ENCODE measurements around the gene PCDH17. TPM values are rescaled to one million over a fixed set of nuclear protein-coding genes. Genes with fewer than 3 reads are reported as not detected.

PCDH17 gene, protein sequence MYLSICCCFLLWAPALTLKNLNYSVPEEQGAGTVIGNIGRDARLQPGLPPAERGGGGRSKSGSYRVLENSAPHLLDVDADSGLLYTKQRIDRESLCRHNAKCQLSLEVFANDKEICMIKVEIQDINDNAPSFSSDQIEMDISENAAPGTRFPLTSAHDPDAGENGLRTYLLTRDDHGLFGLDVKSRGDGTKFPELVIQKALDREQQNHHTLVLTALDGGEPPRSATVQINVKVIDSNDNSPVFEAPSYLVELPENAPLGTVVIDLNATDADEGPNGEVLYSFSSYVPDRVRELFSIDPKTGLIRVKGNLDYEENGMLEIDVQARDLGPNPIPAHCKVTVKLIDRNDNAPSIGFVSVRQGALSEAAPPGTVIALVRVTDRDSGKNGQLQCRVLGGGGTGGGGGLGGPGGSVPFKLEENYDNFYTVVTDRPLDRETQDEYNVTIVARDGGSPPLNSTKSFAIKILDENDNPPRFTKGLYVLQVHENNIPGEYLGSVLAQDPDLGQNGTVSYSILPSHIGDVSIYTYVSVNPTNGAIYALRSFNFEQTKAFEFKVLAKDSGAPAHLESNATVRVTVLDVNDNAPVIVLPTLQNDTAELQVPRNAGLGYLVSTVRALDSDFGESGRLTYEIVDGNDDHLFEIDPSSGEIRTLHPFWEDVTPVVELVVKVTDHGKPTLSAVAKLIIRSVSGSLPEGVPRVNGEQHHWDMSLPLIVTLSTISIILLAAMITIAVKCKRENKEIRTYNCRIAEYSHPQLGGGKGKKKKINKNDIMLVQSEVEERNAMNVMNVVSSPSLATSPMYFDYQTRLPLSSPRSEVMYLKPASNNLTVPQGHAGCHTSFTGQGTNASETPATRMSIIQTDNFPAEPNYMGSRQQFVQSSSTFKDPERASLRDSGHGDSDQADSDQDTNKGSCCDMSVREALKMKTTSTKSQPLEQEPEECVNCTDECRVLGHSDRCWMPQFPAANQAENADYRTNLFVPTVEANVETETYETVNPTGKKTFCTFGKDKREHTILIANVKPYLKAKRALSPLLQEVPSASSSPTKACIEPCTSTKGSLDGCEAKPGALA (N-terminal part only)
- 12.1 TPM for total RNA-seq

DNA sequence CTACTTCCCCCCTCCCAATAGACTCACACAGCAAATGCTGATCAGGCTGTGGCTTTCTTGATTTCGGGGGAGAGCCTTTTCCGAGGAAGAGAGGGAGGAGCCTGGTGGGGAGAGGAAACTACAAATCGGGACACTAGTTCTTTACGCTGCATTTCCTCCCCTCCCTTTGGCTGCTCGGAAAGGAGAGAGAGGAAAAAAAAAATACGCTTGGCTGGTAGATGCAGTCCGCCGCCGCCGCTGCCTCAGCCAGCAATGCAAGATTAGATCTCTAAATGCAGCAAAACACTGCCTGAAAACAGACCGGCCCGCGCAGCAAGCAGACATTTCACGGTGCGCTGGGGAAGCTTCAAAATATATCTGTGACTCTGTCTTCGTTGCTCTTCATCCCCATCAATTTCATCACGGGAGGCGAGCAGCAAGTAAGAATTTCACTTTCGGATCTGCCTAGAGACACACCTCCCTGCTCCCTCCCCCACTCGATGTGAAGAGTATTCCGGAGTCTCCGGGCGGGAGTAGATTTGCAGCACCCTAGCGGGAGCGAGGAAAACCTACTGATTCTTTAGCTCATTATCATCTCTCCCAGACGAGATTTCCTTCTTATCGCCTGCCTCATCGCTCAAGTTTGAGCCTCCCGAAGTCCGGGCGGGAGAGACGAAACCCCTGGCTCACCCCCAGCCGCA lies at the start of gene PCDH17:
PCDH17 (plus strand) TSS at position 149 of the 680 bp plus-strand sequence. CDS start 803 bp downstream, outside the sequence.
- peak; percentile 83 for DNase-seq

DNA sequence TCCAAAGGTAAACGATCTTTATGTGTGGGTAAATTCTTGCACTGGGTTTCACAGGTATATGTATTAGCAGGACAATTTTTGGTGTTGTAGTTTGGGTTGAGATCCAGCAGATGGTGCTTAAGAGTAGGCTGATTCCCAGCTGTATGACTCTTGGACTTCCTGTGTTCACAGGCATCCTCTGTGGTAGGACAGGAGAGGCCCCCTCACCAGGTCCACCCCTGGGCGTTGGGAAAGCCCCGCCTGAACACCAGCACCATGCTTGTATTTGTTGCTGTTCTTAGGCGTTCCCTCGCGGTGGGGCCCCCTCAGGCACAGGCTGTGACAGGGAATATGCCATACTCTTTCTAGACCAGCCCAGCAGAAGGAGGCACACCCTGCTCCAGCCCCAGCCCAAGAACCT lies 49.5 kb upstream of the PCDH17 start:
- DNase-seq, result no peak

DNA sequence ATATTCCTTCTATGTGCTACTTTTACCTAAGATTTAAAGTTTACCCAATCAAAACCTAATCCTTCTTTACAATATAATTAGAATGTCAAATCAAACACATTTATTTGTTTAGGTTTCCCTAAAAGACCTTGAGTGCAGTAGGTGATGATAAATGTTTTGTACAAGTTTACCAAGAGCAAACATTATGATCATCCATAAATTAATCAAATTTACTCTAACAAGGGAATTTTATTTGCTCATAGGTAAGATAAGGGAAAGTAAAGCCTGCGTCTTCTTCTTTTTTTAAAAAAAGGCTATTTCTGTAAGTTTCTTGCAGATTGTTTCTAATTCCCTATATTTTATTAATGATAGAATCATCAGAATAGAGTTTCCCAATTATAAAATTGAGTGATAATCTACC lies 48.0 kb upstream of the PCDH17 start:
- DNase-seq, result no peak

DNA sequence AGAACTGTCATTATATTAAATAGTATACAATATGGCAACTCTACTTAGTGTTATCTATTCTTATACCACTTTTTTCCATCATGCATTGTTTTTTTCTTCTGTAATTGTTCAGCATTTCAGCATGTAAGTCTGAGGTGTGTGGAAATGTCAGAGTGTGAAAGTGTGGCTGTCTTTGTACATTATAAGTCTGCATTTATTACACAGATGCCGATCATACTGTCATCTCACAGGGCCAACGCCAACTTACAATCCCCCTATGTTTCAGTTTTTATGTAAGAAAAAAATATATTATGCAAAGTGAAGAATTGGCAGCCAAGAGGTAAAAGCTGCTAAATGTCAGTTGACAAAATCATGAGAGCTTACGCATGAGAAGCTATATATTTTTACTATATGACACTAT lies 42.9 kb upstream of the PCDH17 start:
- DNase-seq, result peak; percentile 3

DNA sequence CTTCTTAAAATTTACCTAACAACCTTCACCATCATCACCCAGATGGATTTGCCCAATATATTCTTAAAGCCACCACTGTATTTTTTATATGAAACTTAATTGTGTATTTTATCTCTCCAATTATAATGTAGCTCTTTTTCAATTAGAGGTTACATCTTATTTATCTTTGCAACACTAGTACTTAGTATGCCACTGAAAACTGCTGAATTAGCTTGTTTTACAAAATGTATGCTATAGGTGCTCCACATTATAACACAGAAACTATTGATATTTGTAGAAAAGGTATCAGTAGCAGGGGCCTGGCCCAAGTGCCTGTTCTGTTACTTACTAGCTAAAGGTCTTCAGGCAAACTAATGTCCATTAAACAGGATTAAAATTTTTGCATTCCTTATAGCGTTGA lies 35.8 kb upstream of the PCDH17 start:
- no peak for DNase-seq

DNA sequence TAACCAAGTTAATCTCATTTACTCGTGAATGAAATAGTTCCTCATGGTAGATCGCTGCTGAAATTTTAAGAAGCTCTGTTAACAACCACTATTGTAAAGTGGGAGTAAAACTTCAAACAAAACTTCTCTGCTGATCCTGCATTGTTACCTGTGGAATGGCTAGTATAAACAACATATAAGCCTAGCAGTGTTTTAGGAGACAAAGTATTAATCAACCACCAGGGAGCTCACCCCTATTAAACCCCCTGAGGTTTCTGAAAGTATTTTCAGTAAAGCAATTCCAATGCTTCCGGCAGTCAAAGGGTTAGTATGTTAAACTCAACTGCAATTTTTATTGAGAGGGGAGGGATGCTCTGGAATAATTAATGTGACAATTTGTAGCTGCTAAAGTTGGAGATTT lies 30.0 kb upstream of the PCDH17 start:
- no peak for DNase-seq

DNA sequence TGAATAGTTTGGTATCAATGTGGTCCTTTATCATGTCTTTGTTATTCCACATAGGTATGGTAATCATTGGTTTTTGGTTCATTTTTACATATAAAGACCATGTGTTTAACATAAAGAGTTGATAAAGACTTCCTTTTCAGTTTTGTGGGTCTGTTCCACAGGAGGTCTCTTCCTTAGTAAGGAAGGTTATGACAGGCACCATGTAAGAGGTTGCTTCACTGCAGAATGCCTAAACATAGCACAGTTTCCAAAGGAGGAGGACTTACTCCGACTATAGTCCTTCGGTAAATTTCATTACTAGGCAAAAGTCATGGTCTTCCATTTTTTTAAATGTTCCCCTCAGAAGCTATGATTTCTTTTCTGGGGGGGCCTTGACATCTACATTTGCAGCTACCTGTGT lies 27.1 kb upstream of the PCDH17 start:
- no peak for DNase-seq

DNA sequence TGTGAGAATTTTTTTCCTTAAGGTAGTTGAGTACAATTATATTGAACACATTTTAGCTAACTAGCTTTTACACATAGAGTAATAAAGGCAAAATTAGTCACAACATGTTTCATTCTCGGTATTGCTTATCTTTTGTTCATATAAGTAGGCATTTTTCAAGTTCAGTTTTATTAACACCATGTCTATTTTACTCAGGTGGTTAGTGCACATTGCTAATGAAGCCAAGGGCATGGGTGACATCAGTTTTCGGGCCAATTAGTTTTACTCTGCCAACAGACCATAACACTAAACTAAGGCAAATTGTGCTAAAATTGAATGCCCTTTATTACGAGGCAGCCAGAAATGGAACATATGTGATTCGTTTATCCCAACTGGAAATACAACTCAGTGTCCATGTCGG lies 19.6 kb upstream of the PCDH17 start:
- no peak for DNase-seq

DNA sequence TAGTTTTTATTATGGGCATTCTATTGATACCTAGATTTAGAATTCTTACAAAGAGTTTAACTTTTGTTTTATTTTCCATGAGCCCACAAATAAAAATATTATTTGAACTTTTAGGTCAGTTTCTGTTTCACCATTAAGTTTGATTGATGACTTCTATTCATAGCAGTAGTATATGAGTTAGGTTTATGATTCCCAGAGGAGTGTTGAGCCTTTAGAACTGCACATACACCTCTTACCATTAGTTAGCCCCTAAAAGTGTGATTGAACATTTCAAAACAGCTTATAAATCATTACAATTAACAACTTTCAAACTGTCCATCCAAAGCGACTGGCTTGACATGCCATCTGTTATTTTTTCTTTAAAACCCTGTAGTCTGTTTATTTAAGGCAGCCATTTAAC lies 19.0 kb upstream of the PCDH17 start:
- no peak for DNase-seq

DNA sequence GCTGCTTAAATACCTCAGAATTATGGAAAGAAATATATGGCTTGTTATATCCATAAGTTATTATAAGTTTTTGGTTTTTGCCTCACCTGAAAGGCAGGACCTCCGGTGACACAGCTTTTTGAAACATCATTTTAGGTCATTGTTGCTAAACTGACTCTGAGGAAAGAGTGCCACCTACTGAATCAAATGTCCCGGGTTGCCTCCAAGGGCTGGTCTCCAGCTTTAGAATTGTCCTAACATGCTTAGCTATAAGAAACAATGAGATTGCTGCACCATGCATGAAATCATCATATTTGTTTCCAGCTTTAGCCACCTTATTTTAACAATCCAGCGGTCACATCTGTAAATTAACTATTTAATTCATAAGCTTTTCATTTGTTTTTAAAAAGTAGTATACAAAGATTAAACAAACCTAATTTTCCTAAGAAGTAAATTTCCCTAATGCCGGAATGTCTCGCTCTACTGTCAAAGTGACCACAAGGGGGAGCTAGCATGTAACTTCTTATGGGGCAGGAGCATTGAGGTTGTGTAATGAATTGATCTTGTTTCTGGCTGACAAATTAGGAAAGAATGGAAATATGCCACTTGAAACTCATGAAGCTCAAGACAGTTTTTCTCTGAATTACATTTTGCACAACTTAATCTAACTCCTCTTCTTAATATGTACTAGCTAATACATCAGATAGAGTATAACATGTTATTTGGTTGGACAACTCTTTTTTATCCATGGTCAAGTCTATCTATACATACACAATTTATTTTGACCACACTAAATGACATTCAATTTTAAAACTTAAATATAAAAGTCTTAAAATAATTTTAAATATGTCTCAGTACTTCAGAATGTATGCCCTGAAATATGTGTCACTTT lies 6.7 kb upstream of the PCDH17 start:
- peak; percentile 85 for DNase-seq

DNA sequence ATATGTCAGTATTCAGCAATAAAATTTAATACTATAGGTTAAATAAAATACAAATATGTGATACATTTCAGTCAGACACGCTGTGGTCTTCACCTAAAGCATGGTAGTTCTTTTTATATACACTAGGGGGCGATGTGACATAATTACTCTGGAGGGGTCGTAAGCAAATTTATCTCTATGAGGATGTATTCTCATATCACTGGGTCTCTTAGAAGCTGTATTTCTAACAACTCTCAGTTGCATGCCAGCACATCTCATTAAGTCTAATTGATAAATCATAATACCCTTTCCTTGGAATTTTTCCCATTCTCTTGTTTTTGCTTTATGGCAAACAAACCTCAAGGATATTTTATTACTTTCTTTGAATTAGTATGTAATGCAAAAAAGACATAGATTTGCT lies 3.9 kb upstream of the PCDH17 start:
- peak; percentile 62 for DNase-seq

DNA sequence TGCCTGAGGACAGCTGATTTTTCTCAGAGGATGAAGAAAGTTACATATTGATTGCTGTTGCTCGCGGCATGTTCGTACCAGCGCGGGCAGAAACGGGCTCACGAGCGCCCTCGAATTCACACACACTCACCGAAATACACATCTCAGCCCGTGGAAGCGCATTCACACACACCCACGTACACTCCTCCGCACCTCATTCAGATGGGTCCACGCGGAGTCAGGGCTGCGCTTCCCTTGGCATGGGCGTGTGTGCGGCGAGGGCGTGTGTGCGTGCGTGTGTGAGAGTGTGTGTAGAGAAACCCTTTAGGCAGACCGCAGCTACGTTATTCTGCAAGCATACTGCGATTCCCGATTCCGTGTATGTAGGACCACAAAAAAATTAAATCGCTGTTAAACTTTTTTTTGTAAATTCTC lies 2.1 kb upstream of the PCDH17 start:
- DNase-seq, result no peak

DNA sequence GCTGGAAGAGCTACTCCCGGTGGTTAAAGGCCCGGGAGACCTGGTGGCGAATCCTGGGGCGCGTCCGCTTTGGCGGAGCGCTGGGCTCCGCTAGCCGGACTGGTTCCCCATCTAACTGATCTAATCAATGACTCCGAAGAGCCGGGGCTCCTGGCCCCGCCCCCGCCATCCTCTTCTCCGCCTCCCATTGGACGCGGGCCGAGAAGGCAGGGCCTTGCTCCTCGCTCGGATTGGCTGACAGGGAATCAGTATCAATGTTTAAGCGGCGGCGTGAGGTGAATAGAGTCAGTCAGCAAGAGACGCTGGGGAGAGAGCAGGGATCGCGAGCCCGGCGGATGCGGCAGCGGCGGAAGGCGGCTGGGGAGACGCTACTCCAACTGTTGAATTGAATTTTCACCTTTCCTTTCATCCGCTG lies 1.7 kb upstream of the PCDH17 start:
- DNase-seq, result peak; percentile 97

DNA sequence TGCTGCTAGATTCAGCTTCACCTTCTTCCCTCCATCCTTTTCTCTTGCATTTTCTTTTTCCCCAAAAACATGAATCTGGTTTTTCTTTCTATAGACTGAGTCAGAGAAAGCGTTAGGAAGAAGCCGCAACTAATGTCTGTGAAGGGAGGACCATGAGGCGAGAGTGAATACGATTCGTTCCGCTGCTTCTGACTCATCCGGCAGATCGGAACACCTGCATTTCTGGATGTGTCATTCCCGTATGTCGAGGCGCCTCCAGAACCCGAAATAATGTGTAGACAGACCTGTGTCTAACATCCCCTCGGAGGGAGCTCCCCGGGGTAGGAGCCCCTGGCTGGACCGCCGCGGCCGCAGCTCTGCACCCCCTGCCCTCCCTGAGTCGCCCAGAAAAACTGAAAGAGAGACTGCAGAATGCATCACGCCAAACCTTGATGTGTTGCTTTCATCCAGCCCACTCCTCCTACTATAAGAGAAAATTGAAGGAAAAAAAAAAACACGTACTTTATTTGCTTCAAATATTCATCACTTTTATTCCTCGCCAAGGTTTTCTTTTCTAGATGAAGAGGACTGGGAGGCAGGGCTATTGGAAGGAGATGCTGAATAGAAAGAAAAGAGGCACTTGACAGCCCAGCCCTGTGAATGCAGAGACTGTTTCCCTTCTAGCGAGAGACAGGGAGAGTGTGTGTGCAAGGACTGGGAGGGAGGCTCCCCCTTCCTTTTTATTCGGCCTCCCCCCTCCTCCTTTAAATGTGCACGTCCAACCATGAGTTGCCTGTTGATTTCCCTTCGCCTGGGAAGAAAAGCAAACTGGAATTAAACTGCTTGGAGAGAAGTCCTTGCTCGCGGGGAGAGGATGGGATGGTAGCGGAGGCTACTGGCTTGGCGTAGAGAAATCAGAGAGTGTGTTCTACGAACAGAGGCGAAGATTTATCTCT lies 616 bp upstream of the PCDH17 start:
- peak; percentile 66 for DNase-seq

DNA sequence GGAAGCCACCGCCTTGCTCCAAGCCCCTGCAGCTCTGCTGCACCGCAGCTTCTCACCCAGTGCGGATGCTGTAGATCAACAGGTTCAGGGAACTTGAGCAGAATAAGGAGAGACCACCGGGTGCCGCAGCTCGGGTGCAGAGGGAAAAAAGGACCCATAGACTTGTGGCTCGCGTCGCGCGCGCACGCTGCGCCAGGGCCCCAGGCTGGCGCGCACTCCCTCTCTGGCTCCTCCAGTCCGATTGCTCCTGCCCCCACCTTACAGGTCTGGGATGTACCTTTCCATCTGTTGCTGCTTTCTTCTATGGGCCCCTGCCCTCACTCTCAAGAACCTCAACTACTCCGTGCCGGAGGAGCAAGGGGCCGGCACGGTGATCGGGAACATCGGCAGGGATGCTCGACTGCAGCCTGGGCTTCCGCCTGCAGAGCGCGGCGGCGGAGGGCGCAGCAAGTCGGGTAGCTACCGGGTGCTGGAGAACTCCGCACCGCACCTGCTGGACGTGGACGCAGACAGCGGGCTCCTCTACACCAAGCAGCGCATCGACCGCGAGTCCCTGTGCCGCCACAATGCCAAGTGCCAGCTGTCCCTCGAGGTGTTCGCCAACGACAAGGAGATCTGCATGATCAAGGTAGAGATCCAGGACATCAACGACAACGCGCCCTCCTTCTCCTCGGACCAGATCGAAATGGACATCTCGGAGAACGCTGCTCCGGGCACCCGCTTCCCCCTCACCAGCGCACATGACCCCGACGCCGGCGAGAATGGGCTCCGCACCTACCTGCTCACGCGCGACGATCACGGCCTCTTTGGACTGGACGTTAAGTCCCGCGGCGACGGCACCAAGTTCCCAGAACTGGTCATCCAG lies 964 bp downstream of the PCDH17 start:
- peak; percentile 37 for DNase-seq

DNA sequence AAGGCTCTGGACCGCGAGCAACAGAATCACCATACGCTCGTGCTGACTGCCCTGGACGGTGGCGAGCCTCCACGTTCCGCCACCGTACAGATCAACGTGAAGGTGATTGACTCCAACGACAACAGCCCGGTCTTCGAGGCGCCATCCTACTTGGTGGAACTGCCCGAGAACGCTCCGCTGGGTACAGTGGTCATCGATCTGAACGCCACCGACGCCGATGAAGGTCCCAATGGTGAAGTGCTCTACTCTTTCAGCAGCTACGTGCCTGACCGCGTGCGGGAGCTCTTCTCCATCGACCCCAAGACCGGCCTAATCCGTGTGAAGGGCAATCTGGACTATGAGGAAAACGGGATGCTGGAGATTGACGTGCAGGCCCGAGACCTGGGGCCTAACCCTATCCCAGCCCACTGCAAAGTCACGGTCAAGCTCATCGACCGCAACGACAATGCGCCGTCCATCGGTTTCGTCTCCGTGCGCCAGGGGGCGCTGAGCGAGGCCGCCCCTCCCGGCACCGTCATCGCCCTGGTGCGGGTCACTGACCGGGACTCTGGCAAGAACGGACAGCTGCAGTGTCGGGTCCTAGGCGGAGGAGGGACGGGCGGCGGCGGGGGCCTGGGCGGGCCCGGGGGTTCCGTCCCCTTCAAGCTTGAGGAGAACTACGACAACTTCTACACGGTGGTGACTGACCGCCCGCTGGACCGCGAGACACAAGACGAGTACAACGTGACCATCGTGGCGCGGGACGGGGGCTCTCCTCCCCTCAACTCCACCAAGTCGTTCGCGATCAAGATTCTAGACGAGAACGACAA lies 1.8 kb downstream of the PCDH17 start:
- DNase-seq, result peak; percentile 83

DNA sequence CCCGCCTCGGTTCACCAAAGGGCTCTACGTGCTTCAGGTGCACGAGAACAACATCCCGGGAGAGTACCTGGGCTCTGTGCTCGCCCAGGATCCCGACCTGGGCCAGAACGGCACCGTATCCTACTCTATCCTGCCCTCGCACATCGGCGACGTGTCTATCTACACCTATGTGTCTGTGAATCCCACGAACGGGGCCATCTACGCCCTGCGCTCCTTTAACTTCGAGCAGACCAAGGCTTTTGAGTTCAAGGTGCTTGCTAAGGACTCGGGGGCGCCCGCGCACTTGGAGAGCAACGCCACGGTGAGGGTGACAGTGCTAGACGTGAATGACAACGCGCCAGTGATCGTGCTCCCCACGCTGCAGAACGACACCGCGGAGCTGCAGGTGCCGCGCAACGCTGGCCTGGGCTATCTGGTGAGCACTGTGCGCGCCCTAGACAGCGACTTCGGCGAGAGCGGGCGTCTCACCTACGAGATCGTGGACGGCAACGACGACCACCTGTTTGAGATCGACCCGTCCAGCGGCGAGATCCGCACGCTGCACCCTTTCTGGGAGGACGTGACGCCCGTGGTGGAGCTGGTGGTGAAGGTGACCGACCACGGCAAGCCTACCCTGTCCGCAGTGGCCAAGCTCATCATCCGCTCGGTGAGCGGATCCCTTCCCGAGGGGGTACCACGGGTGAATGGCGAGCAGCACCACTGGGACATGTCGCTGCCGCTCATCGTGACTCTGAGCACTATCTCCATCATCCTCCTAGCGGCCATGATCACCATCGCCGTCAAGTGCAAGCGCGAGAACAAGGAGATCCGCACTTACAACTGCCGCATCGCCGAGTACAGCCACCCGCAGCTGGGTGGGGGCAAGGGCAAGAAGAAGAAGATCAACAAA lies 2.6 kb downstream of the PCDH17 start:
- DNase-seq, result peak; percentile 53

All from tongue (tissue), 2 donors.